Breast epithelium (tissue), 4 donors: ENCODE results near the gene DUSP22. TPM values are rescaled to one million over a fixed set of nuclear protein-coding genes. Genes with fewer than 3 reads are reported as not detected.
"Not testable (repeated sequence)": the region's sequence is repeated elsewhere in the genome, so short reads cannot be mapped to it uniquely, and the experiment has no call there.

Source experiments
- DNase-seq, 2 donors: peaks; one replicate each; pipeline ENCODE4 v3.0.0-alpha.2; 2019; ENCODE audit warnings: low spot score in 2 of 2
- H3K27ac ChIP-seq, 2 donors: fragments of 200-600 bp; sonication (generic) in 1 of 2; one replicate each; pipeline ENCODE4 v1.5.1; 2016 to 2019; ENCODE audit warnings: mild to moderate bottlenecking in 1 of 2
- H3K27me3 ChIP-seq, 2 donors: fragments of 200-600 bp; sonication (generic) in 1 of 2; one replicate each; pipeline versions ENCODE4 v1.5.1 to v1.6.0; 2017 to 2019; ENCODE audit warnings: control low read depth in 1 of 2, mild to moderate bottlenecking in 1 of 2
- H3K36me3 ChIP-seq: fragments of 200-600 bp; one replicate; pipeline ENCODE4 v1.5.1; 2019
- H3K4me1 ChIP-seq, 2 donors: fragments of 200-600 bp; sonication (generic); one replicate each; pipeline ENCODE4 v1.5.1; 2016 to 2019; ENCODE audit warnings: control low read depth in 1 of 2
- H3K4me3 ChIP-seq, 3 donors: fragments of 200-600 bp; sonication (generic); 1 replicate in 2 of 3; 2 replicates in 1 of 3; pipeline ENCODE4 v1.5.1; 2016 to 2019; ENCODE audit warnings: mild to moderate bottlenecking in 3 of 3, moderate library complexity in 2 of 3
- H3K9me3 ChIP-seq, 2 donors: fragments of 200-600 bp; sonication (generic) in 1 of 2; one replicate each; pipeline ENCODE4 v1.5.1; 2016 to 2019; ENCODE audit warnings: control low read depth in 1 of 2
- CTCF ChIP-seq, 3 donors: fragments of 450-650 bp; IDR thresholded peaks; one replicate each; pipeline ENCODE4 v1.5.1; 2016 to 2017; ENCODE audit warnings: antibody characterized with exemption in 3 of 3, mild to moderate bottlenecking in 3 of 3, moderate library complexity in 3 of 3
- POLR2A ChIP-seq: fragments of 450-650 bp; IDR thresholded peaks from one replicate; pipeline ENCODE4 v1.6.1; 2016; ENCODE audit warnings: antibody characterized with exemption, mild to moderate bottlenecking, moderate library complexity
- POLR2AphosphoS5 ChIP-seq, 3 donors: sonication (generic); formaldehyde crosslinking; IDR thresholded peaks; one replicate each; pipeline ENCODE4 v1.6.1; 2017; ENCODE audit warnings: antibody characterized with exemption in 3 of 3
- intact Hi-C: fragments of 100-400 bp; cut with DNase I; formaldehyde crosslinking; loops from one replicate; pipeline ENCODE4 v1.15.1; 2023; ENCODE audit warnings: low total_unique reads
- total RNA-seq, 3 donors: library from RNA; depleted of rRNA; stranded (reverse); fragments of >200 nt; gene quantifications; one replicate each; pipeline ENCODE4 v1.1.0, GENCODE V29; 2016

DUSP22 gene
- total RNA-seq, 3 donors from 2014 or later, result 55.6 to 81.9 (median 59.0) TPM

GRCh38 chr6:376827-377640 lies 84.7 kb downstream of the DUSP22 start:
- TF ChIP-seq POLR2AphosphoS5 (IDR thresholded peaks at IDR 0.05), result no peak
- no peak for TF ChIP-seq POLR2A
- no peak for TF ChIP-seq CTCF (IDR thresholded peaks at IDR 0.05)
- Histone ChIP-seq H3K4me1 (no peaks in the 10 kb centered on the region), H3K4me3 (no peak overlapping the region), H3K36me3 (no peaks in the 10 kb centered on the region), H3K27me3 (peaks cover 5 to 60% of the 10 kb centered on the region in 2 donors), H3K27ac (no peak overlapping the region), H3K9me3 (peaks cover 0 to 8% of the 10 kb centered on the region in 2 donors)
- no peak for DNase-seq
- intact Hi-C loops, result no loop called here

GRCh38 chr6:377641-378020 lies 85.3 kb downstream of the DUSP22 start:
- H3K4me3 ChIP-seq, DNase-seq, H3K36me3 ChIP-seq, H3K27ac ChIP-seq, H3K9me3 ChIP-seq, intact Hi-C loops, H3K4me1 ChIP-seq: not testable (repeated sequence)
- peaks cover 5 to 61% of the 10 kb centered on the region in 2 donors for H3K27me3 ChIP-seq

- Histone ChIP-seq H3K9me3 (peaks cover 0 to 8% of the 10 kb centered on the region in 2 donors), H3K4me1 (no peaks in the 10 kb centered on the region), H3K36me3 (no peaks in the 10 kb centered on the region), H3K27ac (no peak overlapping the region), H3K4me3 (no peak overlapping the region), H3K27me3 (peaks cover 3 to 57% of the 10 kb centered on the region in 2 donors)
- TF ChIP-seq CTCF (IDR thresholded peaks at IDR 0.05), result no peak
- DNase-seq, result no peak
- intact Hi-C loops, result no loop called here
Observed at GRCh38 chr6:378090-378957, 86.0 kb downstream of the DUSP22 start.

GRCh38 chr6:378958-379409 lies 86.7 kb downstream of the DUSP22 start:
- intact Hi-C loops, result no loop called here
- no peaks in the 10 kb centered on the region for H3K36me3 ChIP-seq

More at GRCh38 chr6:378958-379409, 86.7 kb downstream of the DUSP22 start:
- no peak for TF ChIP-seq POLR2A
- no peak for TF ChIP-seq POLR2AphosphoS5 (IDR thresholded peaks at IDR 0.05)
- no peak for TF ChIP-seq CTCF (IDR thresholded peaks at IDR 0.05)
- Histone ChIP-seq H3K9me3 (peaks cover 0 to 5% of the 10 kb centered on the region in 2 donors), H3K27me3 (peaks cover 1 to 52% of the 10 kb centered on the region in 2 donors), H3K4me3 (no peak overlapping the region), H3K27ac (no peak overlapping the region), H3K4me1 (no peaks in the 10 kb centered on the region)
- DNase-seq, result no peak
